Erythroblast (primary cell): Measurements from ENCODE around the gene RAB29.

ENCODE experiments used
- GATA1 ChIP-seq: IDR thresholded peaks from 2 replicates; pipeline ENCODE4 v1.6.1; 2011; ENCODE audit warnings: low read depth, mild to moderate bottlenecking, control low read depth, low read length, moderate library complexity
- POLR2A ChIP-seq: IDR thresholded peaks from 2 replicates; pipeline ENCODE4 v1.6.1; 2011; ENCODE audit warnings: mild to moderate bottlenecking, low read length

GRCh38 chr1:205783433-205783795 is 8.1 kb upstream of the RAB29 start:
- TF ChIP-seq POLR2A (no peak), GATA1 (no peak)
